Ascending aorta (tissue), 2 donors: ENCODE data around the gene RAI2. TPM values are rescaled to one million over a fixed set of nuclear protein-coding genes. Genes with fewer than 3 reads are reported as not detected.

ENCODE experiments used
- DNase-seq, 2 donors: peaks; one replicate each; pipeline ENCODE4 v3.0.0-alpha.2; 2019; ENCODE audit warnings: low spot score in 2 of 2
- H3K27ac ChIP-seq, 2 donors: fragments of 200-600 bp; sonication (generic); one replicate each; pipeline ENCODE4 v1.5.1; 2016 to 2017; ENCODE audit warnings: mild to moderate bottlenecking in 1 of 2
- H3K27me3 ChIP-seq: fragments of 200-600 bp; sonication (generic); one replicate; pipeline ENCODE4 v1.5.1; 2017
- H3K36me3 ChIP-seq, 2 donors: fragments of 200-600 bp; sonication (generic); one replicate each; pipeline ENCODE4 v1.5.1; 2016
- H3K4me1 ChIP-seq, 2 donors: fragments of 200-600 bp; sonication (generic); one replicate each; pipeline ENCODE4 v1.5.1; 2016 to 2017; ENCODE audit warnings: mild to moderate bottlenecking in 1 of 2
- H3K4me3 ChIP-seq, 2 donors: fragments of 200-600 bp; sonication (generic); one replicate each; pipeline ENCODE4 v1.5.1; 2016 to 2017; ENCODE audit warnings: mild to moderate bottlenecking in 1 of 2
- H3K9me3 ChIP-seq, 2 donors: fragments of 200-600 bp; sonication (generic); one replicate each; pipeline ENCODE4 v1.5.1; 2016
- intact Hi-C: fragments of 100-400 bp; cut with DNase I; formaldehyde crosslinking; loops from one replicate; pipeline ENCODE4 v1.15.1; 2023
- total RNA-seq: library from RNA; depleted of rRNA; stranded (reverse); fragments of >200 nt; gene quantifications from one replicate; pipeline ENCODE4 v1.1.0, GENCODE V29; 2016
- TF ChIP-seq, protein P1 (sequence below), 3 experiments: fragments of 200-600 bp in 2 of 3; fragments of 450-650 bp in 1 of 3; sonication (generic) in 2 of 3; IDR thresholded peaks; one replicate each; pipeline ENCODE4 v1.5.1; 2016 to 2019; ENCODE audit warnings: antibody characterized with exemption in 3 of 3, mild to moderate bottlenecking in 1 of 3, moderate library complexity in 1 of 3

RAI2 gene
- total RNA-seq, 1 donor from 2014 or later = 21.5 TPM

DNA sequence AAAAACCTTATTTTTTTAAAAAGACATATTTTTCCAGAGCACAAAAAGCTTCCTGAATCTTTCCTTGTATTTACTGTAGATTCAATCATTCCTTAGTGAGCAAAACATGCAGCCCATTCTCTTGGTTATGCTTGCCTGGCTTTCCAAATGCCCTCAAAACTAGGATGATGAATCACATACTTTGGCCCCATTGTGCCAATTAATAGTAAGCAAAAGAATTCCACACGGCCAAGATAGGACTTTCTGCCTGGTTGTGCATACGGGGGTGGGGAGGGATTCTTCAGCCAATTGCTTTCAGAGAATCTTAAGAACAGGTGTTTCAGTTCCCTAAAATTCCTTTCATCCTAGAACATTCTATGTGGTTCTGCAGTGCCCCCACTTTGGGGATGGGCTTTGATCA, 7.0 kb downstream of the RAI2 start:
- H3K4me1 ChIP-seq = no peaks in the 10 kb centered on the region
- intact Hi-C loops = no loop called here
- H3K4me3 ChIP-seq = no peak overlapping the region
- DNase-seq = no peak
- H3K27ac ChIP-seq = no peak overlapping the region
- no peaks in the 10 kb centered on the region for H3K27me3 ChIP-seq
- H3K36me3 ChIP-seq = no peaks in the 10 kb centered on the region
- TF ChIP-seq, protein P1, sequence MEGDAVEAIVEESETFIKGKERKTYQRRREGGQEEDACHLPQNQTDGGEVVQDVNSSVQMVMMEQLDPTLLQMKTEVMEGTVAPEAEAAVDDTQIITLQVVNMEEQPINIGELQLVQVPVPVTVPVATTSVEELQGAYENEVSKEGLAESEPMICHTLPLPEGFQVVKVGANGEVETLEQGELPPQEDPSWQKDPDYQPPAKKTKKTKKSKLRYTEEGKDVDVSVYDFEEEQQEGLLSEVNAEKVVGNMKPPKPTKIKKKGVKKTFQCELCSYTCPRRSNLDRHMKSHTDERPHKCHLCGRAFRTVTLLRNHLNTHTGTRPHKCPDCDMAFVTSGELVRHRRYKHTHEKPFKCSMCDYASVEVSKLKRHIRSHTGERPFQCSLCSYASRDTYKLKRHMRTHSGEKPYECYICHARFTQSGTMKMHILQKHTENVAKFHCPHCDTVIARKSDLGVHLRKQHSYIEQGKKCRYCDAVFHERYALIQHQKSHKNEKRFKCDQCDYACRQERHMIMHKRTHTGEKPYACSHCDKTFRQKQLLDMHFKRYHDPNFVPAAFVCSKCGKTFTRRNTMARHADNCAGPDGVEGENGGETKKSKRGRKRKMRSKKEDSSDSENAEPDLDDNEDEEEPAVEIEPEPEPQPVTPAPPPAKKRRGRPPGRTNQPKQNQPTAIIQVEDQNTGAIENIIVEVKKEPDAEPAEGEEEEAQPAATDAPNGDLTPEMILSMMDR (IDR thresholded peaks at IDR 0.05) = no peak
- H3K9me3 ChIP-seq = no peaks in the 10 kb centered on the region

DNA sequence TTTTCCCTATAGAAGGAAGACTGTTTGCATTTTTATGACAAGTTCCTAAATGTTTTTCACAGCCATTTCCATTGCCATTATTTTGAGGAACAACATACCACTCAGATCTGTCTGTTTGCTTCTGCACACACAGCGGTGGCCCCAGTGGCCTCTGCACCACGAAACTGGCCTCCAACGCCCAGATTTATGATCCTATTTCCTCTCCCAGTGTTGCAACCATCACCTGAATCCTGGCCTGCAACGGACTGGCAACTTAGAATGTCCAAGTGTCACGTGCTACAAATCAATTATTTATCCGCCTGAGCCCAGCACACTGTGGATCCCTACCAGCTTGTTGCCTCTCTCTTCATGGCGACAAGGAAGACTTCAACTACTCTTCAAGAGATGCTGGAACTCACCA, 9.2 kb downstream of the RAI2 start:
- H3K27ac ChIP-seq = no peak overlapping the region
- H3K4me1 ChIP-seq = no peaks in the 10 kb centered on the region
- TF ChIP-seq, protein P1 (IDR thresholded peaks at IDR 0.05) = no peak
- intact Hi-C loops = no loop called here
- no peaks in the 10 kb centered on the region for H3K36me3 ChIP-seq
- DNase-seq = no peak
- H3K9me3 ChIP-seq = no peaks in the 10 kb centered on the region
- H3K27me3 ChIP-seq = no peaks in the 10 kb centered on the region
- H3K4me3 ChIP-seq = no peak overlapping the region

DNA sequence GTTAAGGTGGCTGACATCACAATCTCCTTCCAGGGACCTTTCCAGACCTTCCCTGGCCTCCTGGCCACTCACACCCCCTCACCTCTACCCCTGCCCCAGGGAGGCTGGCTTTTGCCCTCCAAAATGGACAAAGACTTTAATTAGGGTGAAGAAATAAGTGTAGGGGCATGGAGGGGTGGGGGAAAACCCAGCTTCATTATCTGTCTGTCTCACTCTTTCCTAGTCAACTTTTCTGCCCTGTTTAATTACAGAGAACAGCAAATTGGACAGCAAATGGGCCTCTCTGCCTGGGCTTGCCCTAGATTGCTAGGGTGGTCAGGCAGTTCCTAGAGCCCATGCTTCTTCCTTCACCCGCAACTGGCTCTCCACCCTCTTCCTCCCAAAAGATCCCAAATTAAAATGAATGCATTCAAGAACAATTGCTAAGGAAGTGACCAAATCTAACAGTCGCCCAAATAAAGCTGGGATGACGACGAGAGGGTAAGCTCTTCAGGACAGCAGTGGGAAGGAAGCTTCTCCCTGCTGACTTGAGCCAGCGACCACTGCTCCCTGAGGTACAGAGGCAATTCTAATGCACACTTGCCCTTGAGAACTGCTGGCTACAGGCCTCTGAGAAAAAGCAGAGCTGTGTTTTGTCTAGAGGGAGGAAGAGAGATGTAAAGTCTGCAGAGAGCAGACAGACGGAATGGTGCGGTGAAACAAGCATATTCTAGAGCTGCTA, 12.4 kb downstream of the RAI2 start:
- DNase-seq = no peak
- no peak overlapping the region for H3K27ac ChIP-seq
- no peaks in the 10 kb centered on the region for H3K36me3 ChIP-seq
- TF ChIP-seq, protein P1 (IDR thresholded peaks at IDR 0.05) = no peak
- H3K9me3 ChIP-seq = no peaks in the 10 kb centered on the region
- H3K4me1 ChIP-seq = no peaks in the 10 kb centered on the region
- no peak overlapping the region for H3K4me3 ChIP-seq
- intact Hi-C loops = no loop called here
- H3K27me3 ChIP-seq = no peaks in the 10 kb centered on the region

DNA sequence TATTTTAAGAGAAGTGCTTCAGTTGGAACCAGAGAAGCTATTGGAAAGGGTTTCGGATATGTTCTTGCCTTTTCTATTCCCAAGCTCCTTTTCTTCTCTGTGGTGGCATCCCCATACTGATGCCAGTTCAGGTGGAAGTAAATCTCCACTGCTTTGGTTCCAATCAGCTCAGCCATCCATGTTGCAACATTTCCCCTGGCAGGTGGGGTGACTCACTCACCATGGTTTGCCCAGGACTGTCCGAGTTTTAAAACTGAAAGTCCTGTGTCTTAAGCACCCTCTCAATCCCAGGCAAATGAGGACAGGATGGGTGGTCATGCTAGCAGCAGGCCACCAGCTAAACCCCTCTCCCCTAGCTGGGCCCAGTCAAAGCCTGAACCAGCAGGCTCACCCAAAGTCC, 15.1 kb downstream of the RAI2 start:
- Histone ChIP-seq H3K27ac (no peak overlapping the region), H3K36me3 (no peaks in the 10 kb centered on the region), H3K4me1 (no peaks in the 10 kb centered on the region), H3K9me3 (no peaks in the 10 kb centered on the region), H3K4me3 (no peak overlapping the region), H3K27me3 (no peaks in the 10 kb centered on the region)
- DNase-seq = no peak
- TF ChIP-seq, protein P1 (IDR thresholded peaks at IDR 0.05) = no peak
- intact Hi-C loops = no loop called here

DNA sequence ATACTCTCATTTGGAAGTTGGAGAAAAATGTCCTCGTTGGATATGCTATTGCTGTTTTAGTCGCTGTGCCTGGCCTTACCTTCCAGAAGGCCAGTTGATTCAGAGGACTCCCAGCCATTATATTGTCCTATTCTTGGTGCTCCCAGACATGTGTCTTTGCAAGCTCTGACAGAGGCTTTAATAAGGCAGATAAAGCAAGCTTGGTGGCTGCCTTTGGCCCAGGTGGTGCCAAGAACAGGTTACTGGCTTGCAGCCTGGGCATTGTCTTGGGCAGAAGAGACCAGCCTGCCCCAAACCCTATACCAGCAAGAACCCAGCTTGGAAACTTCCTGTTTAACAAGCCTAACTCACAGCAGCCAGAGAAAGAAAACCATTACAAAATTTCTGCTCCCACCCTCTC, 16.9 kb downstream of the RAI2 start:
- no peaks in the 10 kb centered on the region for H3K36me3 ChIP-seq
- intact Hi-C loops = no loop called here
- H3K9me3 ChIP-seq = no peaks in the 10 kb centered on the region
- no peak overlapping the region for H3K27ac ChIP-seq
- H3K4me3 ChIP-seq = no peak overlapping the region
- H3K4me1 ChIP-seq = no peaks in the 10 kb centered on the region
- H3K27me3 ChIP-seq = no peaks in the 10 kb centered on the region
- TF ChIP-seq, protein P1 (IDR thresholded peaks at IDR 0.05) = no peak
- no peak for DNase-seq
